Progenitor cell of endocrine pancreas (in vitro differentiated cells): ENCODE results near the gene MAG. TPM values are rescaled to one million over a fixed set of nuclear protein-coding genes. Genes with fewer than 3 reads are reported as not detected.
A peak's percentile ranks its signal among the peaks of the same experiment; 100 is the strongest.

ENCODE experiments used
- DNase-seq: peaks from one replicate; pipeline ENCODE4 v3.0.0; 2021; ENCODE audit warnings: low spot score; ENCODE audit not compliant: unreplicated experiment
- H3K27ac Mint-ChIP-seq: 2 replicates; pipeline ENCODE4 v1.8.0; 2021; ENCODE audit warnings: mild to moderate bottlenecking, moderate library complexity, mixed read lengths
- H3K27me3 Mint-ChIP-seq: 2 replicates; pipeline ENCODE4 v1.8.0; 2021; ENCODE audit warnings: mixed read lengths
- H3K36me3 Mint-ChIP-seq: 2 replicates; pipeline ENCODE4 v1.8.0; 2022; ENCODE audit warnings: mixed read lengths; ENCODE audit not compliant: insufficient read depth
- H3K4me1 Mint-ChIP-seq: 2 replicates; pipeline ENCODE4 v1.8.0; 2021; ENCODE audit warnings: low read depth, mixed read lengths
- H3K4me3 Mint-ChIP-seq: 2 replicates; pipeline ENCODE4 v1.8.0; 2021; ENCODE audit warnings: low read depth, mild to moderate bottlenecking, moderate library complexity, mixed read lengths
- H3K9me3 Mint-ChIP-seq: 2 replicates; pipeline ENCODE4 v1.8.0; 2021; ENCODE audit warnings: low read depth, mixed read lengths
- CTCF ChIP-seq: fragments of 200-600 bp; sonication (generic); IDR thresholded peaks from one replicate; pipeline ENCODE4 v1.5.0; 2021; ENCODE audit warnings: antibody characterized with exemption, mild to moderate bottlenecking; ENCODE audit not compliant: unreplicated experiment
- total RNA-seq: library from RNA; stranded (reverse); gene quantifications from 2 replicates; pipeline ENCODE4 v1.2.1, GENCODE V29; 2021

Gene MAG
- total RNA-seq, 1 donor from 2014 or later, result 1.4 TPM

GRCh38 chr19:35314031-35314430, 22.1 kb downstream of the MAG start:
- H3K27me3 Mint-ChIP-seq, result no peaks in the 10 kb centered on the region
- no peaks in the 10 kb centered on the region for H3K9me3 Mint-ChIP-seq
- TF ChIP-seq CTCF, result no peak
- H3K4me3 Mint-ChIP-seq, result no peak overlapping the region
- no peak for DNase-seq
- H3K36me3 Mint-ChIP-seq, result no peaks in the 10 kb centered on the region
- peaks cover 23% of the 10 kb centered on the region for H3K4me1 Mint-ChIP-seq
- no peak overlapping the region for H3K27ac Mint-ChIP-seq

DNA sequence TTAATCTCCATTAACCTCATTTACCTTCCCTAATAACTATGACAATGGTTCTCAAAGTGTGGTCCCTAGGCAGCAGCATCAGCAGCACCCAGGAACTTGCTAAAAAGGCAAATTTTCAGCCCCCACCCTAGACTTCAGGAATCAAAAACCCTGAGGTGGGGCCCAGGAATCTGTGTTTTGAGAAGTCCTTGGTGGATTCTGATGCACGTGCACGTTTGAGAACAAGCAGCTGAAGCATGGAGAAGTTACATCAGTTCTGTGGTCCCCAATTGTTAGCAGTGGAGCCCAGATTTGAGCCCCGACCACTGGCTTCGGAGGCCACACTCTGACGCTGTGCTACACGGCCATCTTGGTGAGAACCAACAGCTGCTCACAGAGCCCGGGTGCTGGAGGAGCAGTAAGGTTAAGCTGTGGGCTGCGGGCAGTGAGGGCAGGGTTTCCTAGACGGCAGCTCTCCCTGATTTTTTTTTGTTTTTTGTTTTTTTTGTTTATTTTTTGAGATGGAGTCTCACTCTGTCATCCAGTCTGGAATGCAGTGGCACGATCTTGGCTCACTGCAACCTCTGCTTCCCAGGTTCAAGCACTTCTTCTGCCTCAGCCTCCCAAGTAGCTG, 23.0 kb downstream of the MAG start:
- no peak for DNase-seq
- H3K27me3 Mint-ChIP-seq, result no peaks in the 10 kb centered on the region
- H3K4me3 Mint-ChIP-seq, result no peak overlapping the region
- H3K27ac Mint-ChIP-seq, result no peak overlapping the region
- H3K4me1 Mint-ChIP-seq, result peaks cover 15% of the 10 kb centered on the region
- TF ChIP-seq CTCF, result no peak
- H3K9me3 Mint-ChIP-seq, result no peaks in the 10 kb centered on the region
- no peaks in the 10 kb centered on the region for H3K36me3 Mint-ChIP-seq

- Mint-ChIP-seq H3K4me3 (no peak overlapping the region), H3K27ac (peak overlapping the region; percentile 62), H3K27me3 (no peaks in the 10 kb centered on the region), H3K9me3 (no peaks in the 10 kb centered on the region), H3K36me3 (no peaks in the 10 kb centered on the region), H3K4me1 (peaks cover 9% of the 10 kb centered on the region)
- no peak for DNase-seq
- no peak for TF ChIP-seq CTCF
These were observed 23.9 kb downstream of the MAG start for GRCh38 chr19:35315883-35316282.

DNA sequence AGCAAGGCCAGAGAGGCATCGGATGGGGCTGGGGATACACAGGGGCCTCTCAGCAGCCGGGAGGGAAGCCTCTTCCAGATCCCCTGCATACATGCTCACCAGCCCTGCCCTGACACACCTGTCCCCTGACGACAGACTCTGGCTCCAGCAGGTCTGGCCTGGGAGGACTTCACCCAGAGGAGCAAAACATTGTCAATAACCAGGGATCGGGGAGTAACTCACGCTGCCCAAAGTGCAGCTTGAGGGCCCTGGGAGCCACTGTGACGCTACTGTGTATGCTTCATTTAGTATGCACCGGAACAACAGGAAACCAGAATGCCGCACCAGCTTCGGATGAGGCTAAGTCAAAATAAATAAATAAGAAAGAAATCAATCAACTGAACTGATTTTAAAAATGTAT, 24.6 kb downstream of the MAG start:
- no peaks in the 10 kb centered on the region for H3K36me3 Mint-ChIP-seq
- no peak for DNase-seq
- no peak overlapping the region for H3K4me3 Mint-ChIP-seq
- H3K9me3 Mint-ChIP-seq, result no peaks in the 10 kb centered on the region
- no peak for TF ChIP-seq CTCF
- peaks cover 7% of the 10 kb centered on the region for H3K4me1 Mint-ChIP-seq
- no peaks in the 10 kb centered on the region for H3K27me3 Mint-ChIP-seq
- peak overlapping the region; percentile 69 for H3K27ac Mint-ChIP-seq

GRCh38 chr19:35317464-35318043, 25.6 kb downstream of the MAG start:
- Mint-ChIP-seq H3K27ac (no peak overlapping the region), H3K4me3 (no peak overlapping the region), H3K9me3 (no peaks in the 10 kb centered on the region), H3K4me1 (peaks cover 6% of the 10 kb centered on the region), H3K27me3 (no peaks in the 10 kb centered on the region), H3K36me3 (no peaks in the 10 kb centered on the region)
- DNase-seq, result no peak
- no peak for TF ChIP-seq CTCF
